HG02884 (cell line): ENCODE results near the gene MCTP2.

Source experiments
- ATAC-seq: cut with Tn5 transposase; IDR thresholded peaks from one replicate; pipeline ENCODE4 v1.9.1; 2021; ENCODE audit warnings: mild to moderate bottlenecking, moderate library complexity; ENCODE audit not compliant: unreplicated experiment

Gene MCTP2

DNA sequence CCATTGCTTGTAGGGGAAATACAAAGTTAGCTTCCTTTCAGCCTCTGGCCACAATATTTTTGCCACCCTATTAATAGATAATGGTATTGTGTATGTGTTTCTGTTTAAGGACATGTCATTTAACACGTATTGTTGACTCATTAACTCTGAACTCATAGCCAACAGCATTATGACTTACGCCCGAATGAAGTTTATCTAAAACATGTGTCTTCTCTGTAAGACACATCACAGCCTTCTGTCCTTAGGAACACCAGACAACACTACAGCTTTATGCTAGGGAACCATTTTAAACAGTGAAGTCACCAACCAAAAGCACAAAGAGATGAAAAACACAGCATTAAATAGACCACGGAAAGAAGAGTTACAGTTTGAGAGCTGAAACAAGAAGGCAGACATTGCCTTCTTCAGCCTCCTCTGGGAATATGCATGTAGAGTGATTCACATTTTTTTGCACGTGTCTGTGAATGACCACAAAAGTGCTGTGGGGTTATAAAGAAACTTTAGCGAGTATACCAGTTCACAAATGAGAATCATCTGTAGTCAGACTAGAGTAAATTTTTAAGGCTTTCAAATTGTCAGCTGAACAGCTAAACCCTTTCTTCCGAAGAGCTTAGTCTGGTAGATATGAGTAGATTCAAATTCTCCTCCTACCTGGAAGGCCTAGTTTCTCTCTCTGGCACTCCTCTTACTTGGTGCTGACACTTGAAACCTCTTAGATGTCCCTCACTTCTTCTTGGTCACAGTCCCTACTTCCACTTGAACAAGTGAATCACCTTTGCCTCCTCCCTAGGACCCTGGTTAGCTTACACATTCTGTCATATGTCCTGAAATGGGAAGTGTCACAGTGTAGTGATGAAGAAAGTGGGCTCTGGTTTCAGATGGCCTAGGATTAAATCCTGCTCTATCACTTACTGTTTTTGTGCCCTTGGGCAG is 32.2 kb downstream of the MCTP2 start:
- ATAC-seq: peak; percentile 37

DNA sequence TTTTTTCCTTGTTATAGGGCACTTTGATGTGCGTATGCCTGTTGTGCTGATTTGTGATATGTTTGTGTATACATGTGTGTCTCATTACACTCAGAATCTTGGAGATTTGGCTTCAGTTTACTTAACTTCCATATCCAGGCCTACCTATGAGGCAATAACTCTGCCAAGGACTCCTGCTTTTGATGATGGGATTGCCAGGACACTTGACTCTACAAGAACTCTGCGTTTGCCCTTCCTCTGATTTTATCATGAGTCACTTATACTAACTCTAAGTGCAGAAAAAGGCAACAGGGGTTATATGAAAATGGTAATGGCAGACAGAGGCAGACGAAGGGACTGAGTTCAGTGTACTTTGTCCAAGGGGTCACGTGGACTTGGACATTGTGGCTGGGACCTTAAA is 33.6 kb downstream of the MCTP2 start:
- no peak for ATAC-seq

DNA sequence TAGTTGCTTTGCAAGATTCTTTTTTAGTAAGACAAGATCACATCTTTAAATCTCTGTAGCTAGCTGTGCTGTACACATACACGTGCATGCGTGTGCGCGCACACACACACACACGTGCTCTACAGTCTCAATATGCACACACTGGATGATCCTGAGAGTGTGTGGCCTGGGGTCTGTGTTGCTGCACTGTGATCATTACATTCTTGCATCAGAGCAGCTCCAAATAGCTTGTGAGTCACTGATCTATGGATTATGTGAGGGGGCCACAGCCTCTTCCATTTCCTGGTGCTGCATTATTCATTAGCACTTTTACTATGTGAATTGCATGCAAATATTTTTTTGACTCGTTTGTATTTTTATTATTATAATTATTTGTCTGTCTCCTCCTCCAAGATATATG is 34.6 kb downstream of the MCTP2 start:
- ATAC-seq: no peak

- no peak for ATAC-seq
Measured at GRCh38 chr15:94266789-94267188, 35.4 kb downstream of the MCTP2 start.

- no peak for ATAC-seq
Measured at GRCh38 chr15:94269954-94270353, 38.6 kb downstream of the MCTP2 start.

DNA sequence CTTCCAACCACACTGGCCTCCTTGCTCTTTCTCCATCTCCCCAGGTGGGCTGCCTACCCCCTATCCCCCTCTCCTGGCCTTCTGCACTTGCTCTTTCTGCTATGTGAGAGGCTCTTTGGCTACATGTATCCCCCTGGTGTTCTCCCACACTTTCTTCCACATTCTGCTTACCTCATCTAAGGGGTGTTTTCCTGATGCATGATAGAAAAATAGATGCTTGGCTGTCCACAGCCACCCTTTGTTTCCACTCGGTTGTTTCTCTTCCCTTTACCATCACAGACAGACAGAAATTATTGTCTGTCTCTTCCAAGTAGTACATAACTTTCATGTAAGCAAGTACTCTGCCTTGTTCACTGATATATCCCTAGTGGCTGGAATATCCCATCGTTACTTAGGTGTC is 39.2 kb downstream of the MCTP2 start:
- ATAC-seq: no peak

DNA sequence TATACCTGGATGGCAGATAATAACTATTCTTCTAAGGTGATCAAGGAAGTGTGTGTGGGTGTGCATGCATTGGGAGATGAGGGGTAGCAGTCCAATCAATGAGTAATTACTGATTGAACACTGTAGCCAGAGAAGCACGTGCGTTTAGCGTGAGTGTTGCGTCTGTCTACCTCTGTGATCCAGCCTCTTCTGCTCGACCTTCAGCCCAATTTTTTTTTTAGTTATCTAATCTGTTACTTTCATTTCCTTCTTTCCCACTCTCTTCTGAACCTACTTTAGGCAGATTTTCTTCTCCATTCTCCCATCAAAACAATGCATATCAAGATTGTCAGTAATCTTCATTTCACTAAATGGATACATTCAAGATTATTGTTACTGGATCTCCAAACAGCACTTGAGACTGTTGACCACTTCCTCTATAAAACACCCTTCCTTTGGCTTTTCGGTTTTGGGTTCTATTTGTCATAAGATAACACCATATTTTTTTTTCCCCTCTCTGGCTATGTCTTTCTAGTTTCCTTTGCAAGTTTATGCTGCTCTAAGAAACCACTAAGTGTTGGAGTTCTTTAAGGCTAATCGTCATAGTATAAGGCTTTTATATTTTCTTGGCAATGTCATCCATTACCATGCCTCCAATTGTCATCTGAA is 41.0 kb downstream of the MCTP2 start:
- ATAC-seq: peak; percentile 67

- no peak for ATAC-seq
Measured at GRCh38 chr15:94273826-94274225, 42.5 kb downstream of the MCTP2 start.

DNA sequence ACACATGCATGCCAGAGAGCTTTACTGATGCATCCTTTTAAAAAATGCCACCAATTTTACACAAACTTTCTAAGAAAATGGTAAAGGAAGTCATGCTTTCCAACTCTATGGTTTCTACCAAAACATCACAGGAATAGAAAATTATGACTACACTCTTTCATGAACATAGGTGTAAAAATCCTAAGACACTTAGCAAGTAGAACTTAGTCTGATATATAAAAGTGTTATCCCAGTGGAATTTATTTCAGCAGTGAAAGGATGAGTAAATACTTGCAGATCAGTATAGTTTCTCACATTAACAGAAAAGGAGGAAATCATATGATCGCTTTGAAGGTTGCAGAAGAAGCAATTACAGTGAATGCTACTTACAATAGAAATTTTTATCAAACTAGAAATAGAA is 43.4 kb downstream of the MCTP2 start:
- no peak for ATAC-seq

DNA sequence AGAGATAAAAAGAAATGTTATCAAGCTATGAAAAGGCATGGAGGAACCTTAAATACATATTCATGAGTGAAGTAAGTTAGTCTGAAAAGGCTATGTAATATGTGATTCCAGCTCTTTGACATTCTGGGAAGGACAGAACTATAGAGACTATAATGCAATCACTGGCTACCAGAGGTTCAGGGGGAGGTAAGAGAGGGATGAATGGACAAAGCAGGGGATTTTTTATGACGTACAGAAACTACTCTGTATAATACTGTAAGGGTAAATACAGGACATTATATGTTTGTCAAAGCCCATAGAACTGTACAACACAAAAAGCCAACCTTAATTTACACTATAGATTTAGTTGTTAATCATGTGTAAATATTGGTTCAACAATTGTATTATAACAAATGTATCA is 46.1 kb downstream of the MCTP2 start:
- ATAC-seq: no peak

GRCh38 chr15:94279736-94280135 is 48.4 kb downstream of the MCTP2 start:
- no peak for ATAC-seq

DNA sequence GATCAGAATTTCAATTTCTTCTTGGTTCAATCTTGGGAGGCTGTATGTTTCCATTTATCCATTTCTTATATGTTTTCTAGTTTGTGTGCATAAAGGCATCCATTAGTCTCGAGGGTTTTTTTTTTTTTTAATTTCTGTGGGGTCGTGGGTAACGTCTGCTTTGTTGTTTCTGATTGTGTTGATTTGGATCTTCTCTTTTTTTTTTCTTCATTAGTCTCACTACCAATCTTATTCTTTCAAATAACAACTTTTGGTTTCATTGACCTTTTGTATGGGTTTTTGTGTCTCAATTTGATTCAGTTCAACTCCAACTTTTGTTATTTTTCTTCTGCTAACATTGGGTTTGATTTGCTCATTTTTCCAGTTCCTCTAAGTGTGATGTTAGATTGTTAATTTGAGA is 48.9 kb downstream of the MCTP2 start:
- ATAC-seq: no peak

DNA sequence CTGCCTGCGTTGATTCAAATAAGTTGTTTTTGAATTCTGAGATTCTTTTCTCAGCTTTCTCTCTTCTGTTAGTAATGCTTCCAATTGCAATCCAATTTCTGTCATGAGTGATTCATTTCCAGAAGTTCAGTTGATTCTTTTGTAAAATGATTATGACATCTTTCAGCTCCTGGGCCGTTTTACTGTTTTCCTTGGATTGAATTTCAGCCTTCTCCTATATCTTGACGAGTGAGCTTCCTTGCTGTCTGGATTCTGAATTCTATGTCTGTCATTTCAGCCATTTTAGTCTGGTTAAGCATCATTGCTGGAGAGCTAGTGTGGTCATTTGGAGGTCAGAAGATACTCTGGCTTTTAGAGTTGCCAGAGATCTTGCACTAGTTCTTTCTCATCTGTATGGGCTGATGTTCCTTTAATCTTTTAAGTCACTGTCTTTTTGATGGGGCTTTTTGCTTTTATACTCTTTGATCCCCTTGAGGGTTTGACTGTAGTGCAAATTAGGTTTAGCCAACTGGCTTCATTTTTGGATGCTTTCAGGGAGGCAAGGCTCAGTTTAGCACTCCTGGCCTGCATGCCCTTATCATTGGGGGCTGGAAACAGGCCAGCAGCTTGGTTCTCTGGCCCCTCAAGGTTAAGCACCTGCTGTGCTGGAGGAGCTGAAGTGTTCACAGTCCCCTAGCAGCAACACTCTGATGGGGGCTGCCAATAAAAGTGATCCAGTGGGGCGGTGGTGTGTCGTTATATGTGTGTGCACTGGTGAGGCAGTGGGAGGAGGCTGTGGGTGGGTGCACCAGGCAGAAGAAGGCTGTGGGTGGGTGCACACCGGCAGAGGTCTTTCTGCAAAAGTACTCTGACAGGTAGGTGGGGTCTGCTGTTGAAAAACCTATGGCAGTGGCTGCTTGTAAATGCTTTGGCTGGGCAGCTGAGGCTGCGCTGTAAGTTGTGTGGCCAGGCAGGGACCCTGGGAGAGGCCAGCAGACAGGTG is 51.2 kb downstream of the MCTP2 start:
- ATAC-seq: no peak

GRCh38 chr15:94286583-94286982 is 55.2 kb downstream of the MCTP2 start:
- no peak for ATAC-seq

GRCh38 chr15:94287794-94288246 is 56.5 kb downstream of the MCTP2 start:
- ATAC-seq: peak; percentile 99

DNA sequence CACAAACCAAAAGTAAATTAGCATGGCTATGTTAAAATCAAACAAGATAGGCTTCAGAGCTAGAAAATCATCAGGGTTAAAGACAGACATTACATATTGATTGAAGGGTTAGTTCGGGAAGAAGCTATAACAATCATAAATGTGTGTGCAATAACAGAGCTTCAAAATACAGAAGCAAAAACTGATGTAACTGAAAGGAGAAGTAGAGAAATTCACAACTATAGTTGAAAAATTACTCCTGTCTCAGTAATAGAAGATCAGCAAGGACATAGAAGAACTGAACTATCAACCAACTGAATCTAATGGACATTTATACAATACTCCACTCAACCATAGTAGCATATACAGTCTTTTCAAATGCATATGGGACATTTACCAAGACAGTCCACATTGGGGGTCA is 59.4 kb downstream of the MCTP2 start:
- ATAC-seq: no peak

DNA sequence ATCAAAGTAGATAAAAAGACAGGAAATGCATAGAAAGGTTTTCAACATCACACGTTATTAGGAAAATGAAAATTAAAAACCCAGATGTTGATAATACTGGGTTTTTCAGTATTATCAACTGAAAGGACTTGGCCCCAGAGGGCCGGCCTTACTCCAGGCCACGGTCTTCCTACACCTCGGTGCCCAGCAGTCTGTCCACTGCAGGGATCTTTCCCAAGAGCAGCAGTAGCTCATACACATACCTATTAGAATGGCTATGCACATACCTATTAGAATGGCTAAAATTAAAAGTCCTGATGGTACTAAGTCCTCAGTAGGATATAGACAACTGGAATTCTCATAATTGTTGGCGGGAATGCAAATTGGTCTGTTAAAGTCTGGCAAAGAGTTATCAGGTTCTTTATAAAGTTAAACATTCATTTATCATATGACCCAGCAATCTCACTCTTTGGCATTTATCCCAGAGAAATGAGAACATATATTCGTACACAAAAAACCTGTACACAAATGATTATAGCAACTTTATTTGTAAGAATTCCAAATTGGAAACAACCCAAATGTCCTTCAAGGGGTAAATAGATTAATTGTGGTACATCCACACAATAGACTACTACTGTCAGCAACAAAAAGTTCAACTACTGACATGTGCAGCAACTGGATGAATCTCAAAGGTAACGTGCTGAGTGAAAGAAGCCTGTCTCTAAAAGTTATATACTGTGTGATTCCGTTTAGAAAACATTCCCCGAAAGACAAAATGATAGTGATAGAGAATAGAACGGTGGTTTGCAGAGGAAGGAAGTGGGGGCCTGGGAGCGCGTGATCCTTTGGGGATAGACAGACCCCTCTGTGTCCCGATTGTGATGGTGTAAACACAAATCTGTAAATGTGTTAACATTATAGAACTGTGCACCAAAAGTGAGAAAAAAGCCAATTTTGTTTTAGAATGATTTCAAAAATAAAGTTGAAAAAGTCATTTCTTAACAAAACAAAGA is 62.3 kb downstream of the MCTP2 start:
- no peak for ATAC-seq

DNA sequence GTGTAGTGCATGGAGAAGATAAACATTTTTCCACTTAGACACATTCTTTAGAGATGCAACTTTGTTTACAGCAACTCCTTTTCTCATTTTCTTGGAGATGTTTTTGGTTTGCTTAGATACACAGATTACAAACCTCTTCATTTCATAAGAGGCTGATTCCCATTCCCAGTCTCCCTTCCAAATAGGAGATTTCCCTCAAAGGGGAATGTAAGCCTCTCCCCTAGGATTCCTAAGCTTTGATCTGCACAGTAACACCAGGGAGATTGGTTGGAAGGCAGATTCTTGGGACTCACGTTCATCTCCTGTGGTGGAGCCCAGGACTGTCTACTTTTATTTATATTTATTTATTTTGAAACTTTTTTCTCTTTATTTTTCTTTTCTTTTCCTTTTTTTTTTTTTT is 63.2 kb downstream of the MCTP2 start:
- ATAC-seq: no peak

DNA sequence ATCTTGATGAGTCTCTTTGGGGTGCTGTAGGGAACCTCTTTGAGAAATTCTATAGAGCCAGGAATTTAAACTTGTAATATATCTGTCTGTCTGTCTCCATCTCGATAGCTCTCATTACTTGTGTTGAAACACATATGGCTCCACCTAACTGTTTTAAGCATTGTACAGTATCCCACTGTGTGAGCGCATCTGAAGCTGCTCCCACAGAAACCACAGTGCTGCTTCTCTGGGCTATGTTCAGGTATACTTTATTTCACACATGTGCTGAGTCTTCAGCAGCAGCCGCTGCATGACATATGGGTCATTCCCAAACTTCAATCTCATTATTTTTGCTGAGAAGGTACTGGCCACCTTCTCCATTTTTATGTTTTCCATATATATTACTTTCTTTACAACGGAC is 63.9 kb downstream of the MCTP2 start:
- no peak for ATAC-seq

DNA sequence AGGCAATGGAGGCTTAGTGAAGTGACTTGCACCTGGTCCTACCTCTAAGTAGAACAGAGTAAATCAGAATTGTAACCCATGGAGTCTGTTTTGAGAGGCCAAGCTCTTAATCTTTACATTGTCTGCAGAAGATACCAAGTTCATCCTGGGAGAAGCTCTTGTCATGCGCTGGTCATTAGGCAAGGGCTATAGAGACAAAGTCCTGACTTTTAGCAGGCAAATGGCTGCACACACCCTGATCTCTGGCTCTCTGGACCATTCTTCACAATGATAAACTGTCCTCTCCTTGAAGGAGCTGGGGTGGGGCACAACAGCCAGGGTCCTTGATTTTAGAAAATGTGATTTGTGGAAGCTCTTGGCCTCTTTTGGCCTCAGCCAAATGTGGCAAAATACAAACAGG is 65.4 kb downstream of the MCTP2 start:
- ATAC-seq: no peak
